H1 (cell line): ENCODE data around the gene IRGQ. TPM values are rescaled to one million over a fixed set of nuclear protein-coding genes. Genes with fewer than 3 reads are reported as not detected.
"Not testable (repeated sequence)": the region's sequence is repeated elsewhere in the genome, so short reads cannot be mapped to it uniquely, and the experiment has no call there.

Experiments used
- CTCF ChIA-PET: fragments of 300-600 bp; sonication (Branson Sonifier 250); formaldehyde crosslinking; loops from one replicate; lab custom pipeline; 2021; ENCODE audit not compliant: partially characterized antibody; lab: Charles Lee
- POLR2A ChIA-PET: fragments of 300-600 bp; sonication (Branson Sonifier 250); formaldehyde crosslinking; loops from one replicate; lab custom pipeline; 2021; ENCODE audit warnings: inconsistent platforms; ENCODE audit not compliant: partially characterized antibody; lab: Charles Lee
- DNase-seq, 2 experiments: peaks; one replicate each; pipeline versions ENCODE4 v3.0.0 to v3.0.0-alpha.2; 2010 to 2022; ENCODE audit warnings: low spot score in 2 of 2, low read depth in 1 of 2, mixed read lengths in 1 of 2
- FAIRE-seq: peaks from 2 replicates; lab custom pipeline; 2011; peaks lifted over from hg19 to GRCh38; lab: Jason Lieb, UNC
- H2AFZ ChIP-seq: 2 replicates; pipeline ENCODE4 v1.8.1; 2012; ENCODE audit warnings: low read length, inconsistent platforms
- H2AK5ac ChIP-seq: 2 replicates; pipeline ENCODE4 v1.6.1; 2013; ENCODE audit warnings: low read depth, low read length
- H2BK120ac ChIP-seq: replicated peaks from 2 replicates; pipeline ENCODE3; 2013; ENCODE audit warnings: low read depth, low read length, inconsistent platforms
- H2BK12ac ChIP-seq: 2 replicates; pipeline ENCODE4 v1.6.1; 2013; ENCODE audit warnings: low read depth, low read length
- H2BK15ac ChIP-seq: 2 replicates; pipeline ENCODE4 v1.6.1; 2013; ENCODE audit warnings: low read length
- H2BK20ac ChIP-seq: 2 replicates; pipeline ENCODE4 v1.6.1; 2013; ENCODE audit warnings: low read length
- H2BK5ac ChIP-seq: 2 replicates; pipeline ENCODE4 v1.6.1; 2013; ENCODE audit warnings: low read depth, low read length
- H3K14ac ChIP-seq: 2 replicates; pipeline ENCODE4 v1.6.1; 2013; ENCODE audit warnings: inconsistent platforms; ENCODE audit not compliant: insufficient read length
- H3K18ac ChIP-seq: 2 replicates; pipeline ENCODE4 v1.6.1; 2013; ENCODE audit warnings: low read length; ENCODE audit errors: extremely low read depth
- H3K23ac ChIP-seq: 2 replicates; pipeline ENCODE4 v1.6.1; 2013; ENCODE audit warnings: inconsistent platforms; ENCODE audit not compliant: insufficient read length
- H3K23me2 ChIP-seq: 2 replicates; pipeline ENCODE4 v1.6.1; 2013; ENCODE audit warnings: low read depth, low read length
- H3K27ac ChIP-seq: 2 replicates; pipeline ENCODE4 v1.6.1; 2011; ENCODE audit warnings: low read depth, low read length, inconsistent platforms
- H3K27me3 ChIP-seq, 4 experiments: replicated peaks in 1 of 4; 1 replicate in 1 of 4; 2 replicates in 3 of 4; pipeline versions ENCODE4 v1.6.1 to v1.8.1; 2011 to 2013; ENCODE audit warnings: low read length in 3 of 4, mild to moderate bottlenecking in 3 of 4, inconsistent platforms in 2 of 4, mixed read lengths in 2 of 4, moderate library complexity in 1 of 4; ENCODE audit not compliant: control insufficient read depth in 3 of 4, insufficient read depth in 3 of 4; ENCODE audit errors: extremely low read depth in 1 of 4
- H3K36me3 ChIP-seq, 4 experiments: 2 replicates each; pipeline versions ENCODE4 v1.6.1 to v1.8.1; 2011 to 2013; ENCODE audit warnings: mild to moderate bottlenecking in 4 of 4, low read length in 3 of 4, moderate library complexity in 2 of 4, control low read depth in 1 of 4, inconsistent platforms in 1 of 4; ENCODE audit not compliant: insufficient read depth in 4 of 4, control insufficient read depth in 2 of 4
- H3K4ac ChIP-seq: replicated peaks from 2 replicates; pipeline ENCODE3; 2013; ENCODE audit warnings: low read length, low read depth, mixed read lengths, inconsistent platforms; ENCODE audit not compliant: insufficient read length
- H3K4me1 ChIP-seq, 4 experiments: replicated peaks in 1 of 4; 1 replicate in 1 of 4; 2 replicates in 3 of 4; pipeline versions ENCODE4 v1.6.1 to v1.8.1; 2011 to 2013; ENCODE audit warnings: low read length in 3 of 4, inconsistent platforms in 2 of 4, mixed read lengths in 1 of 4; ENCODE audit not compliant: insufficient read depth in 4 of 4, control insufficient read depth in 3 of 4
- H3K4me2 ChIP-seq, 2 experiments: 2 replicates each; pipeline versions ENCODE4 v1.6.1 to v1.8.1; 2011 to 2013; ENCODE audit warnings: low read depth in 2 of 2, low read length in 2 of 2, control low read depth in 1 of 2, inconsistent platforms in 1 of 2, mild to moderate bottlenecking in 1 of 2; ENCODE audit not compliant: insufficient read depth in 1 of 2
- H3K4me3 ChIP-seq, 4 experiments: fragments of 200-600, 300-600 bp in 1 of 4; sonication (generic), shearing (Covaris generic), sonication (Bioruptor Twin) in 1 of 4; 2 replicates each; pipeline versions ENCODE4 v1.5.1 to v1.8.1; 2011 to 2016; ENCODE audit warnings: low read length in 4 of 4, low read depth in 3 of 4, control low read depth in 2 of 4, inconsistent platforms in 2 of 4, mild to moderate bottlenecking in 2 of 4, mixed read lengths in 1 of 4, moderate library complexity in 1 of 4; ENCODE audit not compliant: insufficient read depth in 2 of 4; ENCODE audit errors: extremely low read depth in 1 of 4
- H3K56ac ChIP-seq: replicated peaks from 2 replicates; pipeline ENCODE3; 2013; ENCODE audit warnings: low read depth, mild to moderate bottlenecking, mixed read lengths, low read length, inconsistent platforms; ENCODE audit not compliant: insufficient read length
- H3K79me1 ChIP-seq: 2 replicates; pipeline ENCODE4 v1.6.1; 2013; ENCODE audit warnings: low read depth, low read length, control low read depth
- H3K79me2 ChIP-seq, 2 experiments: 2 replicates each; pipeline versions ENCODE4 v1.6.1 to v1.8.1; 2012 to 2013; ENCODE audit warnings: low read length in 2 of 2, mild to moderate bottlenecking in 2 of 2, inconsistent platforms in 1 of 2; ENCODE audit not compliant: insufficient read depth in 2 of 2, control insufficient read depth in 1 of 2
- H3K9ac ChIP-seq, 4 experiments: replicated peaks in 1 of 4; 1 replicate in 1 of 4; 2 replicates in 3 of 4; pipeline versions ENCODE4 v1.6.1 to v1.8.1; 2011 to 2013; ENCODE audit warnings: low read depth in 3 of 4, low read length in 3 of 4, control low read depth in 2 of 4, mild to moderate bottlenecking in 2 of 4, moderate library complexity in 2 of 4, inconsistent platforms in 1 of 4; ENCODE audit errors: extremely low read depth in 1 of 4
- H3K9me3 ChIP-seq, 2 experiments: 2 replicates each; pipeline versions ENCODE4 v1.6.1 to v1.8.1; 2012 to 2013; ENCODE audit warnings: mild to moderate bottlenecking in 2 of 2, moderate library complexity in 2 of 2, control low read depth in 1 of 2, inconsistent platforms in 1 of 2, low read depth in 1 of 2, low read length in 1 of 2, mixed read lengths in 1 of 2; ENCODE audit not compliant: insufficient read depth in 2 of 2
- H4K20me1 ChIP-seq, 2 experiments: replicated peaks in 1 of 2; 2 replicates each; pipeline versions ENCODE3 to v1.8.1; 2011 to 2013; ENCODE audit warnings: inconsistent platforms in 2 of 2, low read length in 2 of 2, mild to moderate bottlenecking in 1 of 2; ENCODE audit not compliant: insufficient read depth in 2 of 2, control insufficient read depth in 1 of 2
- H4K5ac ChIP-seq: 2 replicates; pipeline ENCODE4 v1.6.1; 2013; ENCODE audit warnings: low read length, low read depth, mixed read lengths, inconsistent platforms; ENCODE audit not compliant: insufficient read length
- H4K8ac ChIP-seq: 2 replicates; pipeline ENCODE4 v1.8.0; 2013; ENCODE audit warnings: mild to moderate bottlenecking, moderate library complexity, low read length, inconsistent platforms; ENCODE audit not compliant: insufficient read depth; ENCODE audit errors: extremely low read depth
- H4K91ac ChIP-seq: replicated peaks from 2 replicates; pipeline ENCODE3; 2013; ENCODE audit warnings: low read length, mixed read lengths, inconsistent platforms; ENCODE audit not compliant: insufficient read length
- WGBS, 2 experiments: shearing (Covaris generic) in 1 of 2; methylation state at CpG; one replicate each; pipeline versions ENCODE4 v1.1.6 to v1.1.7; 2013 to 2015; ENCODE audit warnings: low lambda C conversion rate in 2 of 2, mixed read lengths in 2 of 2, inconsistent platforms in 1 of 2, low coverage in 1 of 2, missing lambda C conversion rate in 1 of 2; ENCODE audit not compliant: insufficient replicate concordance in 2 of 2, insufficient coverage in 1 of 2, insufficient read length in 1 of 2; ENCODE audit errors: extremely low coverage in 1 of 2, missing lambda C conversion rate in 1 of 2; 5-methylcytosine and 5-hydroxymethylcytosine counted together
- polyA plus RNA-seq, 7 experiments: library from polyadenylated mRNA; depleted of rRNA in 3 of 7; stranded (reverse) in 5 of 7; unstranded in 2 of 7; fragments of >200 nt in 5 of 7; fragments of 200-250 nt in 2 of 7; gene quantifications; 1 replicate in 5 of 7; 2 replicates in 1 of 7; 4 replicates in 1 of 7; pipeline versions ENCODE4 v1.2.1 to v1.2.3, GENCODE V29; 2011 to 2013; ENCODE audit warnings: missing spikeins in 2 of 7, mixed read lengths in 2 of 7
- total RNA-seq: library from RNA; stranded (reverse); fragmentation: NEBNext Ultra II Directional; extraction: Animal tissue kit (Norgen Biotek cat#: 25700); gene quantifications from 2 replicates; pipeline ENCODE4 v1.2.1, GENCODE V29; 2021

IRGQ gene
- total and polyA plus RNA-seq, 2 of the 8 experiments (the other 6 are each of a cell fraction or from before 2014, with no cell fraction given): 16.0 to 42.9 TPM

DNA sequence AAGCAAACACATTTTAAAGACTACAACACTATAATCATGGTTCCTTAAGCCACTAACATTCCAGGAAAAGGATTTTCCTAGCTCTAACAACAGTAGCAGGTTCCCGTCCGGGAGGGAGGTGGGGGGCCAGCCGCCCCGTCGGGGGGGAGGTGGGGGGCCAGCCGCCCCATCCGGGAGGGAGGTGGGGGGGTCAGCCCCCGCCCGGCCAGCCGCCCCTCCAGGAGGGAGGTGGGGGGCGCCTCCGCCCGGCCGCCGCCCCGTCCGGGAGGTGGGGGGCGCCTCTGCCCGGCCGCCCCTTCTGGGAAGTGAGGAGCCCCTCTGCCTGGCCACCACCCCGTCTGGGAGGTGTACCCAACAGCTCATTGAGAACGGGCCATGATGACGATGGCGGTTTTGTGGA is 48.0 kb downstream of the IRGQ start:
- H3K4me2 ChIP-seq, H3K4me3 ChIP-seq, H3K23me2 ChIP-seq, H2BK5ac ChIP-seq, H3K27ac ChIP-seq, H2BK120ac ChIP-seq, H3K4ac ChIP-seq, H4K91ac ChIP-seq, H3K56ac ChIP-seq, H3K79me1 ChIP-seq, H3K27me3 ChIP-seq, H2BK12ac ChIP-seq, H2BK20ac ChIP-seq, H3K4me1 ChIP-seq, CTCF ChIA-PET, H2AFZ ChIP-seq, H3K14ac ChIP-seq, H4K8ac ChIP-seq, FAIRE-seq, H3K23ac ChIP-seq, H2AK5ac ChIP-seq, H3K79me2 ChIP-seq, H3K9me3 ChIP-seq, H3K9ac ChIP-seq, H3K18ac ChIP-seq, H4K20me1 ChIP-seq, H2BK15ac ChIP-seq, DNase-seq, H4K5ac ChIP-seq: not testable (repeated sequence)
- WGBS, 2 experiments: 100% methylated on average over 2 of the region's 24 CpGs; no CpG with 5 or more reads in 1 of the 2 experiments
- POLR2A ChIA-PET: interaction anchor here (0.5 kb wide), 1 partner anchor 100 kb away, joined by 3 read pairs; no protein-coding TSS in a partner anchor
- H3K36me3 ChIP-seq: peaks cover 8 to 34% (median 24%) of the 10 kb centered on the region in 4 experiments; a peak in 5 of 8 replicates
